CD4-positive, alpha-beta memory T cell (primary cell): ENCODE results near the gene CD68. TPM values are rescaled to one million over a fixed set of nuclear protein-coding genes. Genes with fewer than 3 reads are reported as not detected.

Source experiments
- CTCF ChIA-PET: fragments of 350-600 bp; sonication (Branson Sonifier 250); formaldehyde crosslinking; loops from one replicate; lab custom pipeline; 2021; ENCODE audit warnings: inconsistent platforms; ENCODE audit not compliant: partially characterized antibody; lab: Charles Lee
- POLR2A ChIA-PET: fragments of 350-600 bp; sonication (Branson Sonifier 250); formaldehyde crosslinking; loops from one replicate; lab custom pipeline; 2021; ENCODE audit not compliant: partially characterized antibody; lab: Charles Lee
- DNase-seq, 5 donors: peaks; one replicate each; pipeline versions ENCODE4 v3.0.0 to v3.0.0-alpha.2; 2020 to 2022; ENCODE audit warnings: mixed read lengths in 1 of 5
- H3K27ac ChIP-seq: one replicate; pipeline ENCODE4 v1.7.0; 2013; ENCODE audit warnings: low read depth, low read length
- H3K27me3 ChIP-seq: 2 replicates; pipeline ENCODE4 v1.7.0; 2013; ENCODE audit warnings: mild to moderate bottlenecking, low read length, moderate library complexity; ENCODE audit not compliant: insufficient read depth
- H3K36me3 ChIP-seq: 2 replicates; pipeline ENCODE4 v1.7.0; 2013; ENCODE audit warnings: mild to moderate bottlenecking, low read length, moderate library complexity; ENCODE audit not compliant: insufficient read depth
- H3K4me1 ChIP-seq: 2 replicates; pipeline ENCODE4 v1.7.0; 2013; ENCODE audit warnings: mild to moderate bottlenecking, low read length, moderate library complexity; ENCODE audit not compliant: insufficient read depth
- H3K4me3 ChIP-seq, 2 donors: one replicate each; pipeline ENCODE4 v1.7.0; 2013; ENCODE audit warnings: low read length in 2 of 2, mild to moderate bottlenecking in 1 of 2
- H3K9me3 ChIP-seq, 2 donors: one replicate each; pipeline ENCODE4 v1.7.0; 2013; ENCODE audit warnings: low read length in 2 of 2, control low read depth in 1 of 2; ENCODE audit not compliant: control insufficient read depth in 1 of 2
- H3K27ac Mint-ChIP-seq, 7 donors: one replicate each; pipeline ENCODE4 v1.8.0; 2020 to 2021; ENCODE audit warnings: mixed read lengths in 7 of 7, mild to moderate bottlenecking in 6 of 7, inconsistent platforms in 3 of 7, moderate library complexity in 3 of 7
- H3K27me3 Mint-ChIP-seq, 2 donors: one replicate each; pipeline ENCODE4 v1.8.0; 2020 to 2021; ENCODE audit warnings: mixed read lengths in 2 of 2
- H3K36me3 Mint-ChIP-seq, 2 donors: one replicate each; pipeline ENCODE4 v1.8.0; 2020 to 2021; ENCODE audit warnings: mixed read lengths in 2 of 2, inconsistent platforms in 1 of 2, mild to moderate bottlenecking in 1 of 2
- H3K4me1 Mint-ChIP-seq, 4 donors: one replicate each; pipeline ENCODE4 v1.8.0; 2020 to 2021; ENCODE audit warnings: mixed read lengths in 4 of 4, mild to moderate bottlenecking in 1 of 4
- H3K4me3 Mint-ChIP-seq, 8 donors: one replicate each; pipeline ENCODE4 v1.8.0; 2020 to 2021; ENCODE audit warnings: mixed read lengths in 8 of 8, mild to moderate bottlenecking in 7 of 8, moderate library complexity in 6 of 8, inconsistent platforms in 3 of 8
- H3K9me3 Mint-ChIP-seq, 8 donors: one replicate each; pipeline ENCODE4 v1.8.0; 2020 to 2021; ENCODE audit warnings: mixed read lengths in 8 of 8, mild to moderate bottlenecking in 5 of 8, inconsistent platforms in 3 of 8, moderate library complexity in 1 of 8
- intact Hi-C: fragments of 100-400 bp; cut with micrococcal nuclease; formaldehyde crosslinking; loops from one replicate; pipeline ENCODE4 v1.15.1; 2023
- polyA plus RNA-seq, 2 donors: library from polyadenylated mRNA; unstranded; fragments of 300-500 nt; fragmentation: Illumina TruSeq; gene quantifications; one replicate each; pipeline ENCODE4 v1.2.3, GENCODE V29; 2021
- total RNA-seq, 2 experiments: library from RNA; stranded (reverse); gene quantifications; one replicate each; pipeline ENCODE4 v1.2.3, GENCODE V29; 2021

The CD68 gene
- total and polyA plus RNA-seq, 4 experiments from 2014 or later = 0.59 to 20.9 (median 19.8) TPM; not detected in 1

GRCh38 chr17:7548585-7549400 lies 30.6 kb upstream of the CD68 start, which contains the start of gene TNFSF12:
TNFSF12 (plus strand) TSS chr17:7549058; CDS start chr17:7549154, 96 bp downstream.
- ChIA-PET CTCF (interaction anchor here (0.8 to 4.4 kb wide), 7 partner anchors 12 to 193 kb away, joined by 3 to 44 read pairs (median 5); partner anchors contain the start of gene SENP3), POLR2A (interaction anchor here (1.1 to 5.3 kb wide), 12 partner anchors 12 to 219 kb away, joined by 3 to 56 read pairs (median 13); partner anchors contain the start of genes MPDU1, NEURL4, POLR2A and SAT2)
- Mint-ChIP-seq H3K9me3 (peaks cover 0 to 1% (median 0%) of the 10 kb centered on the region in 8 donors), H3K4me3 (peak within 1 kb of the TSS; percentile 88 to 96 (median 92)), H3K4me1 (peaks cover 30 to 52% (median 43%) of the 10 kb centered on the region in 4 donors), H3K27me3 (no peaks in the 10 kb centered on the region), H3K27ac (peak within 1 kb of the TSS; percentile 81 to 96 (median 94)), H3K36me3 (peaks cover 13 to 14% of the 10 kb centered on the region in 2 donors)
- DNase-seq = peak; percentile 38 to 64 (median 42)
- Histone ChIP-seq H3K36me3 (no peaks in the 10 kb centered on the region), H3K9me3 (no peaks in the 10 kb centered on the region), H3K27ac (peak within 1 kb of the TSS; percentile 79), H3K4me3 (peak within 1 kb of the TSS; percentile 72 to 82), H3K4me1 (peaks cover 37% of the 10 kb centered on the region), H3K27me3 (no peaks in the 10 kb centered on the region)
- intact Hi-C loops = loop anchor here (1.0 to 2.0 kb wide), 3 partner anchors 24 to 111 kb away; partner anchors contain the start of gene POLR2A

GRCh38 chr17:7549401-7550055 lies 29.9 kb upstream of the CD68 start:
- Histone ChIP-seq H3K4me3 (peak overlapping the region; percentile 14 to 82), H3K9me3 (no peaks in the 10 kb centered on the region), H3K4me1 (peaks cover 41% of the 10 kb centered on the region), H3K27ac (peak overlapping the region; percentile 79), H3K36me3 (no peaks in the 10 kb centered on the region), H3K27me3 (no peaks in the 10 kb centered on the region)
- CTCF ChIA-PET = interaction anchor here (0.6 to 4.4 kb wide), 9 partner anchors 11 to 212 kb away, joined by 3 to 44 read pairs (median 4); partner anchors contain the start of gene SENP3
- DNase-seq = peak; percentile 33 to 62 (median 51)
- POLR2A ChIA-PET = interaction anchor here (1.0 to 5.3 kb wide), 14 partner anchors 11 to 699 kb away, joined by 3 to 56 read pairs (median 9); partner anchors contain the start of genes MPDU1, NEURL4, POLR2A and SAT2
- peak overlapping the region; percentile 82 to 96 (median 90) for H3K4me3 Mint-ChIP-seq
- H3K27me3 Mint-ChIP-seq = no peaks in the 10 kb centered on the region
- intact Hi-C loops = loop anchor here (2.0 kb wide), 2 partner anchors 23 to 65 kb away; partner anchors contain the start of gene POLR2A
- peak overlapping the region; percentile 22 to 96 (median 94) for H3K27ac Mint-ChIP-seq
- peaks cover 0 to 1% (median 0%) of the 10 kb centered on the region in 8 donors for H3K9me3 Mint-ChIP-seq
- peaks cover 13 to 17% of the 10 kb centered on the region in 2 donors for H3K36me3 Mint-ChIP-seq
- H3K4me1 Mint-ChIP-seq = peaks cover 33 to 55% (median 46%) of the 10 kb centered on the region in 4 donors

GRCh38 chr17:7550344-7550743 lies 29.1 kb upstream of the CD68 start:
- Histone ChIP-seq H3K36me3 (no peaks in the 10 kb centered on the region), H3K4me3 (peak overlapping the region in 1 of 2 donors; percentile 82), H3K27me3 (no peaks in the 10 kb centered on the region), H3K27ac (peak overlapping the region; percentile 79), H3K9me3 (no peaks in the 10 kb centered on the region), H3K4me1 (peaks cover 45% of the 10 kb centered on the region)
- Mint-ChIP-seq H3K27me3 (no peaks in the 10 kb centered on the region), H3K36me3 (peaks cover 16 to 20% of the 10 kb centered on the region in 2 donors), H3K4me1 (peaks cover 33 to 60% (median 50%) of the 10 kb centered on the region in 4 donors), H3K27ac (peak overlapping the region; percentile 22 to 96 (median 94)), H3K9me3 (peaks cover 0 to 1% (median 0%) of the 10 kb centered on the region in 8 donors), H3K4me3 (peak overlapping the region in 7 of 8 donors; percentile 82 to 96 (median 92))
- POLR2A ChIA-PET = interaction anchor here (1.0 to 5.3 kb wide), 12 partner anchors 10 to 698 kb away, joined by 3 to 56 read pairs (median 13); partner anchors contain the start of genes MPDU1, NEURL4, POLR2A and SENP3
- CTCF ChIA-PET = interaction anchor here (0.6 to 4.4 kb wide), 9 partner anchors 10 to 213 kb away, joined by 3 to 44 read pairs (median 4); partner anchors contain the start of gene SENP3
- intact Hi-C loops = no loop called here
- no peak for DNase-seq

- H3K9me3 ChIP-seq = no peaks in the 10 kb centered on the region
- intact Hi-C loops = no loop called here
- H3K36me3 ChIP-seq = peaks cover under 1% of the 10 kb centered on the region
- peaks cover 0 to 1% (median 0%) of the 10 kb centered on the region in 8 donors for H3K9me3 Mint-ChIP-seq
- peak overlapping the region; percentile 22 to 95 (median 85) for H3K27ac Mint-ChIP-seq
- H3K4me3 Mint-ChIP-seq = peak overlapping the region in 7 of 8 donors; percentile 26 to 81 (median 48)
- no peaks in the 10 kb centered on the region for H3K27me3 ChIP-seq
- H3K4me1 ChIP-seq = peaks cover 46% of the 10 kb centered on the region
- DNase-seq = no peak
- H3K4me1 Mint-ChIP-seq = peaks cover 37 to 66% (median 55%) of the 10 kb centered on the region in 4 donors
- POLR2A ChIA-PET = interaction anchor here (0.7 to 1.7 kb wide), 8 partner anchors 10 to 214 kb away, joined by 3 to 9 read pairs (median 4); partner anchors contain the start of genes MPDU1, POLR2A and SENP3
- no peak overlapping the region for H3K27ac ChIP-seq
- H3K27me3 Mint-ChIP-seq = no peaks in the 10 kb centered on the region
- H3K36me3 Mint-ChIP-seq = peaks cover 20 to 26% of the 10 kb centered on the region in 2 donors
- H3K4me3 ChIP-seq = no peak overlapping the region
- CTCF ChIA-PET = interaction anchor here (1.2 to 1.9 kb wide), 4 partner anchors 9 to 195 kb away, joined by 4 to 14 read pairs (median 8); no protein-coding TSS in a partner anchor
These were observed 28.0 kb upstream of the CD68 start for GRCh38 chr17:7551396-7551795.

- Mint-ChIP-seq H3K9me3 (peaks cover 0 to 1% (median 0%) of the 10 kb centered on the region in 8 donors), H3K4me3 (peak overlapping the region; percentile 36 to 90 (median 80)), H3K4me1 (peaks cover 40 to 70% (median 55%) of the 10 kb centered on the region in 4 donors), H3K27me3 (no peaks in the 10 kb centered on the region), H3K27ac (peak overlapping the region; percentile 22 to 96 (median 93)), H3K36me3 (peaks cover 24 to 28% of the 10 kb centered on the region in 2 donors)
- Histone ChIP-seq H3K4me3 (no peak overlapping the region), H3K27me3 (no peaks in the 10 kb centered on the region), H3K27ac (peak overlapping the region; percentile 27), H3K4me1 (peaks cover 49% of the 10 kb centered on the region), H3K36me3 (peaks cover 7% of the 10 kb centered on the region), H3K9me3 (no peaks in the 10 kb centered on the region)
- CTCF ChIA-PET = interaction anchor here (1.2 to 1.9 kb wide), 5 partner anchors 8 to 197 kb away, joined by 4 to 14 read pairs (median 5); no protein-coding TSS in a partner anchor
- POLR2A ChIA-PET = interaction anchor here (0.7 to 1.7 kb wide), 9 partner anchors 8 to 517 kb away, joined by 3 to 9 read pairs (median 3); partner anchors contain the start of genes MPDU1, SENP3, TP53 and WRAP53
- intact Hi-C loops = no loop called here
- DNase-seq = peak; percentile 52 to 75 (median 56)
These were observed 26.8 kb upstream of the CD68 start for GRCh38 chr17:7552621-7553051.

- Mint-ChIP-seq H3K27me3 (no peaks in the 10 kb centered on the region), H3K4me3 (peak overlapping the region in 7 of 8 donors; percentile 6 to 90 (median 66)), H3K27ac (peak overlapping the region; percentile 22 to 94 (median 93)), H3K4me1 (peaks cover 37 to 67% (median 52%) of the 10 kb centered on the region in 4 donors), H3K9me3 (peaks cover 0 to 1% (median 0%) of the 10 kb centered on the region in 8 donors), H3K36me3 (peaks cover 24 to 28% of the 10 kb centered on the region in 2 donors)
- H3K9me3 ChIP-seq = no peaks in the 10 kb centered on the region
- H3K4me1 ChIP-seq = peaks cover 47% of the 10 kb centered on the region
- H3K27me3 ChIP-seq = no peaks in the 10 kb centered on the region
- CTCF ChIA-PET = interaction anchor here (1.0 to 1.7 kb wide), 2 partner anchors 30 to 39 kb away, joined by 4 to 5 read pairs; no protein-coding TSS in a partner anchor
- H3K27ac ChIP-seq = peak overlapping the region; percentile 35
- H3K36me3 ChIP-seq = peaks cover 7% of the 10 kb centered on the region
- no peak for DNase-seq
- no peak overlapping the region for H3K4me3 ChIP-seq
- intact Hi-C loops = no loop called here
- POLR2A ChIA-PET = interaction anchor here (0.7 to 1.3 kb wide), 2 partner anchors 22 to 134 kb away, joined by 3 read pairs; partner anchors contain the start of genes TP53 and WRAP53
These were observed 26.1 kb upstream of the CD68 start for GRCh38 chr17:7553356-7553755.
